ENCODE measurements around the gene TLR9.

Gene TLR9

GRCh38 chr3:52188556-52188955 lies 36.9 kb downstream of the TLR9 start:
- H3K4me3 ChIP-seq (ENCODE audit: low read depth, low read length) = no peak overlapping the region
- no peak for DNase-seq (ENCODE audit: low read depth, low spot score)
- TF ChIP-seq, protein P1, sequence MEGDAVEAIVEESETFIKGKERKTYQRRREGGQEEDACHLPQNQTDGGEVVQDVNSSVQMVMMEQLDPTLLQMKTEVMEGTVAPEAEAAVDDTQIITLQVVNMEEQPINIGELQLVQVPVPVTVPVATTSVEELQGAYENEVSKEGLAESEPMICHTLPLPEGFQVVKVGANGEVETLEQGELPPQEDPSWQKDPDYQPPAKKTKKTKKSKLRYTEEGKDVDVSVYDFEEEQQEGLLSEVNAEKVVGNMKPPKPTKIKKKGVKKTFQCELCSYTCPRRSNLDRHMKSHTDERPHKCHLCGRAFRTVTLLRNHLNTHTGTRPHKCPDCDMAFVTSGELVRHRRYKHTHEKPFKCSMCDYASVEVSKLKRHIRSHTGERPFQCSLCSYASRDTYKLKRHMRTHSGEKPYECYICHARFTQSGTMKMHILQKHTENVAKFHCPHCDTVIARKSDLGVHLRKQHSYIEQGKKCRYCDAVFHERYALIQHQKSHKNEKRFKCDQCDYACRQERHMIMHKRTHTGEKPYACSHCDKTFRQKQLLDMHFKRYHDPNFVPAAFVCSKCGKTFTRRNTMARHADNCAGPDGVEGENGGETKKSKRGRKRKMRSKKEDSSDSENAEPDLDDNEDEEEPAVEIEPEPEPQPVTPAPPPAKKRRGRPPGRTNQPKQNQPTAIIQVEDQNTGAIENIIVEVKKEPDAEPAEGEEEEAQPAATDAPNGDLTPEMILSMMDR (IDR thresholded peaks at IDR 0.05; ENCODE audit: low read depth, low read length) = no peak
- in situ Hi-C loops (cut with HindIII; ENCODE audit: low sequenced_read_pairs) = no loop called here

GRCh38 chr3:52186729-52187128 lies 38.7 kb downstream of the TLR9 start:
- no peak overlapping the region for H3K4me3 ChIP-seq (ENCODE audit: low read depth, low read length)
- DNase-seq (ENCODE audit: low read depth, low spot score) = no peak
- in situ Hi-C loops (cut with HindIII; ENCODE audit: low sequenced_read_pairs) = no loop called here
- TF ChIP-seq, protein P1 (IDR thresholded peaks at IDR 0.05; ENCODE audit: low read depth, low read length) = no peak

GRCh38 chr3:52185837-52186236 lies 39.6 kb downstream of the TLR9 start:
- DNase-seq (ENCODE audit: low read depth, low spot score) = no peak
- TF ChIP-seq, protein P1 (IDR thresholded peaks at IDR 0.05; ENCODE audit: low read depth, low read length) = no peak
- in situ Hi-C loops (cut with HindIII; ENCODE audit: low sequenced_read_pairs) = no loop called here
- H3K4me3 ChIP-seq (ENCODE audit: low read depth, low read length) = no peak overlapping the region

GRCh38 chr3:52185311-52185710 lies 40.1 kb downstream of the TLR9 start:
- in situ Hi-C loops (cut with HindIII; ENCODE audit: low sequenced_read_pairs) = no loop called here
- TF ChIP-seq, protein P1 (IDR thresholded peaks at IDR 0.05; ENCODE audit: low read depth, low read length) = no peak
- DNase-seq (ENCODE audit: low read depth, low spot score) = no peak
- no peak overlapping the region for H3K4me3 ChIP-seq (ENCODE audit: low read depth, low read length)

DNA sequence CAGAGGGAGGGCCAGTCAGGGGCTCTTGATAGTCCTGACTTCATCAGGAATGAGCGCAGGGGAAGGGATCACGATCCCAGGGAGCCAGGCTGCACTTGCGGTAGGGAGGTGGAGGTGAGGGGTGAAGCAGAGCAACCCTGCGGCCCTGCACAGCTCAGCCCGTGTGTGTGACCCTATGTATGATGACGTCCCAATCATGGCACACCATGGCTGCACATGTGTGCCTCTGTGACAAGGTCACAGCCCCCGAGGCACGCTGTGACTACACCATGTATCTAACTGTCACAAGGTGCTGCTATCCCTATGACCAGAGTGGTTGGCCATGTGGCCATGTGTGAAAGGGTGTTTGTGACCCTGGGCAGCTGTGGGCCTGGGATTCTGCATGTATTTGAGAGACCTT lies 40.8 kb downstream of the TLR9 start:
- in situ Hi-C loops (cut with HindIII; ENCODE audit: low sequenced_read_pairs) = no loop called here
- TF ChIP-seq, protein P1 (IDR thresholded peaks at IDR 0.05; ENCODE audit: low read depth, low read length) = no peak
- DNase-seq (ENCODE audit: low read depth, low spot score) = no peak
- H3K4me3 ChIP-seq (ENCODE audit: low read depth, low read length) = no peak overlapping the region

DNA sequence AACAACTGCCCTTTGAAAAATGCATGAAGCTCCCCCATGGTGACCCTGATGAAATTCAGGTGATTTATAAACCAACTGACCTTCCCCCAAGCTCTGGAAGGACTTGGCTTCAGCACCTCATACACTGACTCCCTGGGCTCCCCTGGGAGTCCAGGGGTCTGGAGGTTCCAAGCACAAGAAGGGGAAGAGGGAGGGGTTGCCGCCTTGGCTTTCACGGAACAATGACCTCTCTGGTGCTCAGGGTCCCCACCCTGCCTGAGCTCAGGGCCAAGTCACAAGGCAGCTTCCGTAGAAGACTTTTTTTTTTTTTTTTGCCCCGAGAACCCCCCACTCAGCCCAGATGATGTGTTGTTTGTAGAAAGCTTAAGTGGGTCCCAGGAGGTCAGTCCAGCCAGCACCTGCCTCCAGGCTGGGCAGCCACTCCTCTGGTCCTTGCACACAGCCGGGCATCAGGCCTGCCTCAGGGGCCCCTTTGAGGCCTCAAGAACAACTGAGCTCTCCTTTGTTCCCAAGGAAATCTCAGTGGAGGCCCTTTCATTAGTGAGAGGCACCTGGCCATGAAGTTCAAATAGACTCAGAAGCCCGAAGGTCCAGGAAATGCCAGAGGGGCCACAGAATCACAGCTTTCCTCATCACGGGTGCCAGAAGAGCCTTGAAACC lies 41.5 kb downstream of the TLR9 start:
- no peak for DNase-seq (ENCODE audit: low read depth, low spot score)
- no peak overlapping the region for H3K4me3 ChIP-seq (ENCODE audit: low read depth, low read length)
- TF ChIP-seq, protein P1 (IDR thresholded peaks at IDR 0.05; ENCODE audit: low read depth, low read length) = no peak
- in situ Hi-C loops (cut with HindIII; ENCODE audit: low sequenced_read_pairs) = no loop called here

Data from astrocyte of the spinal cord (primary cell).